Measurements from ENCODE around the gene LAMTOR2.

The LAMTOR2 gene

DNA sequence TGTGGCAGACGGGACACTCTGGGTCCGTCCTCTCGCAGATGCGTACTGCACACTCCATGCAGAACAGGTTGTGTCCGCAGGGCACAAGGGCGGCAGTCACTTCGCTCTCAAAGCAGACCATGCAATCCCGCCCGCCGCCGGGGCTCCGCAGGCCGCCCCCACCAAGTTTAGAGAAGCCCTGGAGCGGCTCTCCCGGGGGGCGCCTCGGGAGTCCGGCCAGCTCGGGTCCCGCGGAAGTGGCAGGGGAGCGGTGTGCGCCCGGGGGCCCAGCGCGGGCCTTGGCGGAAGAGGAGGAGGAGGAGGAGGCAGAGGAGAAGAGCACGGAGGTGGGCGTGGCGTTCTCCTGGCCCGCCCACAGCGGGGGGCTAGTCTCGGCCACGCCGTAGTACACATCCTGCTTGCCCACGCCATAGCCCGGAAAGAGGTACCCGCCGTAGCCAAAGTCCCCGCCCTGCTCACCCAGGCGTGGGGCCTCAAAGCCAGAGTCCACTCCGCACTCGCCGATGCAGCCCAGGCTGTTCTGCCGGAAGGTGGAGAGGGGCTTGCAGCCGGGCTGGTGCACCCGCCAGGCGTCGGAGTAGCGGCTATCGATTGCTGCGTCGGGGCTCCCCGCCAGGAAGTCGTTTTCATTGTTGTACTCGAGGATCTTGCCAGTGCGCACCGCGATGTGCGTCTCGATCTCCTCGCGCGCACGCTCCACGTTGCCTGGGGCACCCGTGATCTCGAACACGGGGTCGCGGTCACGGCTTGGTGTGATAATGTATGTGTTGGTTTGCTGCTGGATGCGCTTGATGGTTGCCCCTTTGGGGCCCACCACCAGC lies 22.2 kb downstream of the LAMTOR2 start:
- DNase-seq = no peak

DNA sequence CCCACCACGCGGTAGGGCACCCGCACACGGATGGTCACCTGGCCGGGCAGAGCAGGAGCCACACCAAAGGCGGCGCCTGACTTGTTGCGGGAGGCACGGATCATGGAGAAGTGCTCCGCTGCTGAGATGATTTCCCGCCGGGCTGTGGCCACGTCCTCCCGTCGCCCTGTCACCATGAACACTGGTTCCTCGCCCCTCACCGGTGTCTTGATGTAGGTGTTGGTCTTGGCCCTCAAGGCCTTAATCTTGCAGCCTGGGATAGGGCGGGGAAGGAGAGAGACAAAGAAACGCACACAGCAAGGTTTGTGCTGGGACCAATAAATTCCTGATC lies 22.8 kb downstream of the LAMTOR2 start:
- DNase-seq = no peak

DNA sequence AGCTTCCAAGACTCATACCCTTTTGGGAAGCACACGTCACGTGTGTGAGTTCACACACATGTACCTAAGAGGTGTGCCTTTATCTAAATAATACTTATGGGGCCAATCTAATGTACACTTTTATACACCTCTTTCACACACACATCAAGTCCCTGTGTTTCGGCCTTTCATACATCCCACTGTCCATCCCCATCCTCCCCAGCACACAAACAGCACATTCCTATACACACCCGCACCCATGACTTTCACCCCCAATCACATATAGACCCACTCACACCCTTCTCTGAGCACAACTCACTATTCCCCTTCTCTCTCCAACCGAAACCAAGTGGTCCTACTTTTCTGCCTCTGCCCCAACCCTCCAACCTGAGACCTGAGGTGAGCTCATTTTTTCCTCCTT lies 24.1 kb downstream of the LAMTOR2 start:
- DNase-seq = no peak

DNA sequence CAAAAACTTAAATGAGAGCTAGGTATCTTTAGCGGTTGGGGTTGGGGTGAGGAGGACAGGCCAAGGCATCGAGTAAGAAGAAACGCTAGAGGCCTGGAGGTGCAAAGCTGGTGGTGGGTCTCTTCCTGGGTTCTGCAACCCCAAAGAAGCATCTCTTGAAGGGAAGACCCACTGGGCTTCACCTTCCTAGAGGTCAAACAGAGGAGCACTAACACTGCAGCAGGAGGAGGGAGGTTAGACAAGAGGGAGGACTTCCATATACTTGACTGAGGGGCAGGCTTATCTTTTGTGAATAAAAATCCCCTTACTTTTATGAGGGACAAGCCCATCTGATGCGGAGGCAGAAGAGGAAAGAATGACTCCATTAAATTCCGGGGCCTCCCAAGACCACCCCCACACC lies 25.2 kb downstream of the LAMTOR2 start:
- no peak for DNase-seq

DNA sequence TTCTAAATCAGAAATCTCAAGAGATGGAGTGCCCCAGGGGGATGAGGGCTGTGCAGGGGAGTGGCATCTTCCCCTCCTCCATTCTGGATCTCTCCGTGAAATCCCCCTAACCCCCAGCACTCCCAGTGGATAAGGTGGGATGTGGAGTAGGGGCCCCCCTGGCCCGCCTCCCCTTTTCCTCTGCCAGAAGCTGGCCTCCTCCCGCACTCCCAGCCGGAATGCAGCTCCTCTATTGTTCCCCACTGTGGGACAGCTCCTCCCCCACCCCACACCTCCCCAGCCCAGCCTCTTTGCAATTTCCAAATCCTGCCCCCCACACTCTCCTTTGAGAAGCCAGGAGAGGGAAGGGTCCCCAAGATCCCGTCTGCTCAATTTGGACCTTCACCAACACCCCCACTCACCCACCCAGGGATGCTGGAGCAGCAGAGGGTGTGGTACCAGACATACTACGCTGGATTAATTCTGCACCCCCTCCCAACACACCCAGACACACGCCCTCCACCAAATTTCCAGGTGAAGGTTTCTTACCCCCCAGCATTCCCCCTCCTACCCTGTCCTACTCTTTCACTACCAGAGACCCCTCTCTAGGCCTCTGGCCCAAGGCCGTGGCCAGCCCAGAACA lies 25.8 kb downstream of the LAMTOR2 start:
- no peak for DNase-seq

DNA sequence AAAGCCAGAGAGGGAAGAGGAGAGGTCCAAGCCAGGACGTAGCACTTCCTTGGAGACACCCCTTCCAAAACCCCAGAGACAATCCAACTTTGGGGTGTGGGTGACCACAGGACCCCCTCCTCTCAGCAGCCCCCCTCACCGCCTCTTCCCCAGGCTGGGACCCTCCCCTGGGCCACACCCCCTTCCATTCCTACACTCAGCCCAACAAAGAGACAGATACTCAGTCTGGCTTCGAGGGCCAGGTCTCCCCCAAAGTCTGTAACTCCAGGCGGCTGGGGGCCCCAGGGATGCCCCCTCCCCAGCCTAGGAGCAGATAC lies 26.2 kb downstream of the LAMTOR2 start:
- DNase-seq = no peak

DNA sequence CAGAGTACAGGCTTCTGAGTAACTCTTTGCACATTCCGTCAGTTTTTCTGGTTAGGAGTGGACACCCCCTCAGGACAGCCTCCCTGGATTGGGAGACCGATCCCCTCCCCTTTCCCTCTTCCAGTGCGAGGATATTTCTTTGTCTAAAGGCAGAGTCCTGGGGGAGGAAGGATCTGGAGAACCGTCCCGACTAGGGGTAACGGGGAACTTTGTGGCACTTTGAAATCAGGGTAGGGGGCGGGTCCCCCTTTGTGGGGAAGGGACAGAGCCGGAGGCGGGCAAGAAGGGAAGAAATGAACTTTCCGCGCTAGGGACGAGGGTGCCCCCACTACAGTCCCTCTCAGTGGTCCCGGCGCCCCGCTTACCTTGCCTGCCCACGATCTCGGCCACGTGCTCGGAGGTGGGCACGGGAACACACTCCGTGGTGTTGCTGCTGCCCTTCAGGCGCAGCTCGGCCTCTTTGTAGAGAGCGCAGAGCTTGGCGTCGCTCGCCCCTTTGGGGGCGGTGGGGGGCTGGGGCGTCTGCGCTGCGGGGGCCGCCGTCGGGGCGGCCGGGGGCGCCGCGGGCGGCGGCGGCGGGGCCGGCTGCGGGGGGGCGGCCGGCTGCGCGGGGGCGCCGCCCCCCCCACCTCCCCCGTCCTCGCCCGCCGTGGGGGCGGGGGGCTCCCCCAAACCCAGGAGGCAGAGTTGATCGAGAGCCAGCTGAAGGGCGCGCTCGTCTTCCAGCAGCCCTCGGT lies 26.8 kb downstream of the LAMTOR2 start:
- no peak for DNase-seq

DNA sequence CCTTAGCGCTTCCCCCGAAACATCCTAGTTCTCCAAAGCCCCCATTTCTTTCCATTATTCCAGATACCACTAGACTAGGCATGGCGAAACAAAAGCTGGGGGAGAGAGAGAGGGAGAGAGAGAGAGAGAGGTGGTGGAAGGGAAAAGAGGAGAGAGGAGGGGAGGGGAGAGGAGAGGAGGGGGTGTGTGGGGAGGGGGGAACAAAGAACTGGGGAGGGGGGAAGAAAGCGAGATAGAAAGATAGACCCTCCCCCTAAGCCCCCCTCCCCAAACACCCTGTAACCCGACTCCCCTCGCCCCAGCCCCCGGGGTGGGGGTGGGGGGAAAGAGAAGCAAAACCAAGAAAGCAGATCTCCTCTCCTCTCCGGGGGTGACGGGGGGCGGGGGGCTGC lies 27.3 kb downstream of the LAMTOR2 start:
- no peak for DNase-seq

DNA sequence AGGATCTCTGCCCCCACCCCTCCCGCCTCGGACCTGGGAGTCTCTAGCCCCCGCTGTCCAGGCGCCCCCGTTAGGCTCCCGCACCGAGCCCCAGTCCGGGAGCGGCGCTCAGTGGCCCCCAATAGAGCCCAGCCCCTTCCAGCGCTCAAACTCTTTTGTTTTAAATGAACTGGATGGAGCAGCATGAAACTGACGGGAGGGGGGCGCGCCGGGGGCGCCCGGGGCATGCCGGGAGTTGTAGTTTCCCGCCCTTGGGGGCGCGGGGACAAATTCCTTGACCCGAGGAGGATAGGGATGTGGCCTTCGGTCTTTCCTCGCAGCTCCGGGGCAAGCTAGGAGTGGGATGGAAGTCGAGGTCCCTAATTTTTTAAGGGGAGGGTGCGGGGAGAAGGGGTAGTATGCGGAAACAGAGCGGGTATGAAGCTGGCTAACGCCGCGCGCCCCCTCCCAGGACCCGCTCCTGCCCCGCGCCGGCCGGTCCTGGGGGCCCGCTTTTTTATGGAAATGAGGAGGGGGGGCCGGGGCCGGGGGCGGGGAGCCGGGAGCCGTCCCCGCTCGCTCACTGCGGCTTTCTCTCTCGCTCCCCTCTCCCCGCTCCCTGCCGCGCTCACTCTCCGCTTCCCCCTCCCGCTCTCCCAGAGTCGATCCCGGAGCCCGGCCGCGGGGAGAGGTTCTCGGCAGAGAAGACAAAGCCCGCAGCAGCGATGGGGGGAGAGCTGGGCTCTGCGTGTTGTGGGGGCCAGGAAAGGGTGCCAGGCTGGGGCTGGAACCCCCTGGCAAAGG lies 27.9 kb downstream of the LAMTOR2 start, which contains the start of gene MEX3A:
TSS of gene MEX3A (minus strand) at position 157 of the 783 bp plus-strand sequence. CDS start 467 bp downstream, outside the sequence.
- peak; percentile 58 for DNase-seq

DNA sequence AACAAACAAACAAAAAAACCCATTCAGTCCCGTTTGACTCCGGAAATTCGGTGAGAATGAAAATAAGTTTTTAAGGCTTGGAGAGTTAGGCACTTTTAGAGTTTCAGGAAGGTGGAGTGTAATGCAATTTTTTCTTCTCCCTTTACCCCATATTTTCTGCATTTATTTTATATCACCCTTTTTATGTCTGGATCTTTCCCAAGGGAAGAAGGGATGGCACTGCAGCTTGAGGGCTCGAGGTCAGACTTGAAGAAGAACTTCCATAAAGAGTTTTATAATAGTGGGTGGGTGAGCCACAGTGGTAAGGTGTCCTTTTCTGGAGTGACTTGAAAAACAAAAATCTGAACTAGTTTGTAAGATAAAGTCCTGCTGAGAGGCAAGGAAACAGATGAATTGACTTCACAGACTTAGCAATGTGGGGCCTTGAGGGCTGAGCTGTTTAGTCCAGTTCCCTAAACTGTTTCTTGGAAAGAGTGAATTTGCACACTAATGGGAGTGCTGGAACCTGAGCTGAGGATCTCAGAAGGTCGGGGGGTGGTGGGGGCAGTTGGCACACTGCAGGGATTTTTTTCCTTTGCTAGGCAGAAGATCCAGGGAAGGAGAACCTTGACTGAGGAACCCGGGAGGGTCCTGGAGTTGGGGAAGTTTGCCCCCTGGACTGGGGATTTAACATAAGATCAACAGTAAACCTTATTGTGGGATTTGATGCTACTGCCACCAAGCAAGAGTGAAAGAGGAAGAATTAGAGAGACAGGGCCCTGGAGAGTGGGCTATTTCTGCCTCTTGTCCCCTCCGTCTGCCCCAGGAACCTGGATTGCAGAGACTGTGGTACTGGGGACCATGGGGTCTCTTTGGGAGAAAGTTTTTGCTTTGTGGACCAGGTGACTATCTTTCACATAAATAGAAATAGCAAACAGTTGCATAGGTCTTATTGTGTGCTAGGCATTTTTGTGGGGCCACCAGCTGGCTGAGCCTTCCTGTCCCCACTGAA lies 29.5 kb downstream of the LAMTOR2 start:
- no peak for DNase-seq

DNA sequence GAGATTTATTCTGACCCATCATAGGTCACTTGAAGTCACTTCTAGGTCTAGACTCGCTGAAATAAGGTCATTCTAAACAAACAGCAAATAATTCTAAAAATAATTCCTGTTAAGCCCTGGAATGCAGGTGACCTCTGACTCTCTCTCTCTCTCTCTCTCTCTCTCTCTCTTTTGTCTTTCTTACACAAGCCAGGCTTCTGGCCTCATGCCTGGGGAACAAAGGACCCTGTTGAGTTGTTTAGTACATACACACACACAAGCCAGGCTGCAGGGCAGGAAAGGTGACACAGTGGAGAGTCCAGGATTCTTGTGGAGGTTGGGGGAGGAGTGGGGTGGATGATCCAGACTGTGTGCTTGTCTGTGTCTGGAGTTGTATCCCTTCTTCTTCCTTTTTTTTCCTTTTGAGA lies 31.7 kb downstream of the LAMTOR2 start:
- no peak for DNase-seq

DNA sequence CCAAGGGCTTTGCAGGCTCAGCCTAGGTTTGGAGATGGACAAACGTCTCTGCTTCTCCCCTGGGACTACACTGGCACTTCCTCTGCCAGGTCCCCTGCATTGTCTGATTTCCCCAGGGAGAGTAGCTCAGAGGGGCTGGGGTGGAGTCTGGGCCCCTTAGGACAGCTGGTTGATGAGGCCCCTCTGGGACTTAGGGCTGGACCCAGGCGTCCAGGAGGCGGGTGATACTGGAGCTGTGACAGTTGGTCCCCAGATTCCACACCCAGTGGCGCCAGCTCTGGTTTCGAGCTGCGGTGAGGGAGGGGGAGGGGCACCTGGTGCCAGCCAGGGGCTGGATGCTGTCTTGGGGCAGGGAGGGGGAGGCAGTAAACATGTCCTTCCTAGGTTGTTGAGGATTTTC lies 35.1 kb downstream of the LAMTOR2 start:
- no peak for DNase-seq

DNA sequence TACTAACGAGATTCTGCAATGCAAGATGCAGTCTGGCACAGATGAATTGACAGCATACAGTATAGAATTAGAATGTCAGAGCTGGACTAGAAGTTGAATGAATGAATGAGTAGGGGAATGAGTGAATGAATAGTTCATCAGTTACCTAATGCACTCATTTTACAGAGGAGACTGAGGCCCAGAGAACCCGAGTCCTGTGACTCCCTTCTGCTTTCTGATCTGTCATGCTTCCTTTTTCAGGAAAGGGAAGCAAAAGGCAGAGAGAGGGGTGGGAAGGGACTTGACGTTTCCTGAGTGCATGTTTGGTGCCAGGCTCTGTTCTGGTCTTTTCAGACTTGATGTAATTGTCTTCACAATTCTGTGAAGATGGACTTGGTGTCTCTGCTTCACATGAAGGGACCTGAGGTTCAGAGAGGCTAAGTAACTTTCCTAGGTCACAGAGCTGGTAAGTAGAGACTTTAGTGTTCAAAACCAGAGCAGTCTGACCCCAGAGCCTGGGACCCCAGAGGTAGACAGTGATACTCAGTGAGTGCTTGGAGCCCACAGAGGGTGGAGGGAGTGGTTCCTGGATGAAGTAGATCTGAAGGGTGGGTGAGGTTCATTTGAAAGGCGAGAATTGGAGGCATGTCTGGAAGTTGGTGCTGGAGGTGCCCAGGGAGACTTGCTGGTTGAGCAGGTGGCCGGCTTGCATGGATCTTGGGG lies 35.7 kb downstream of the LAMTOR2 start:
- no peak for DNase-seq

DNA sequence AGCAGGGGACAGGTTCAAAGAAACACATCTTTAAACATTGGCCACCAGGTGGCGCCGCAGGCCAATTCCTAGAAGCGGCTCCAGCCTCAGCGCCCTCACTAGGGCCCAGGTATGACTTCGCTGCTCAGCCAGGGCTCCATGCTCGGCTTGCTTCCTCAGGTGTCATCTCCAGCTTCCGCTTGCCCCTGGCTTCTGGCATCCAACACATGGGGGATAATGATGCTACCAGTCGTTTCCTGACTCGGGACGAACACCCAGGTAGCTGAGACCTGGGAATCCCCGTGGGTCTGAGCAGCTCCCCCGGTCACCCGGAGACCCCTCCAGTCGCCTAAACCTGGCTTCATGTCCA lies 36.2 kb downstream of the LAMTOR2 start:
- DNase-seq = peak; percentile 91

DNA sequence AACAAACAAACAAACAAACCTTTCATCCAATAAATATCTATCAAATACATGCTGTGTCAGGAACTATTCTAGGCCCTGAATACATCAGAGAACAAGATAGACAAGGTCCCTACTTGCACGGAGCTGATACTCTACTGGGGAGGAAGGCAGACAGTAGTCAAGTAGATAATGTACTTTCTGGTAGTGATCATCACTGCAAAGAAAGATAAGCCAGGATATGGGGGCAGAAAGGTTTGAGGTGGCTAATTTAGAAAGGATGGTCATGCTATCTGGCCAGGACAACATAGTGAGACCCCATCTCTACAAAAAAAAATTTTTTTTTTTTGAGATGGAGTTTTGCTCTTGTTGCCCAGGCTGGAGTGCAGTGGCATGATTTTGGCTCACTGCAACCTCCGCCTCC lies 37.0 kb downstream of the LAMTOR2 start:
- no peak for DNase-seq

DNA sequence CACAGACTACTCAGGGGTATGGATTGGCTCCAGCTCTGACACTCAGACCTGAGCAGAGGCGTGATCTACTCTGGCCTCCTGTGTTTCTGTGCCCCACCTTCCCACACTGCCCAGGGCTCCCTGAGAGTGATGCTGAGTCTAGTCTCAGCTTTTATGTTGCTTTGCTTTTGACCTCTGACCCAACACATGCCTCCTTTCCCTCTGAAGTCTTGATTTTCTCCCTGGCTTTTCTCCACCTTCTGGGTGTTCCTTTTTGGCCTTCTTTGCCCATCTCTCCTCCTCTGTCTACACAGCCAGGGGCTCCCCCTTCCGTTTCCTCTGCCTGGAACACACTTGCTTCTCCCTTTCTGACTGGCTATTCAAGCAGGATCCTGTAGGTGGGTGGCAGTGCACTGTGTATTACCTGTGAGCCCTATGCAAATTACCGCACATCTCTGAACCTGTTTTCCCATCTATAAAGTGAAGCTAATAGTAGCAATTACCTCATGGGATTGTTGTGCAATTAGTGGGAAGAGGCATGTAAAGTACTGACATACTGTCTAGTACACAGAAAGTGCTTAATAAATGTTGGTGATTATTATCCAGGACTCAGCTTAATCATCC lies 41.4 kb downstream of the LAMTOR2 start:
- DNase-seq = no peak

DNA sequence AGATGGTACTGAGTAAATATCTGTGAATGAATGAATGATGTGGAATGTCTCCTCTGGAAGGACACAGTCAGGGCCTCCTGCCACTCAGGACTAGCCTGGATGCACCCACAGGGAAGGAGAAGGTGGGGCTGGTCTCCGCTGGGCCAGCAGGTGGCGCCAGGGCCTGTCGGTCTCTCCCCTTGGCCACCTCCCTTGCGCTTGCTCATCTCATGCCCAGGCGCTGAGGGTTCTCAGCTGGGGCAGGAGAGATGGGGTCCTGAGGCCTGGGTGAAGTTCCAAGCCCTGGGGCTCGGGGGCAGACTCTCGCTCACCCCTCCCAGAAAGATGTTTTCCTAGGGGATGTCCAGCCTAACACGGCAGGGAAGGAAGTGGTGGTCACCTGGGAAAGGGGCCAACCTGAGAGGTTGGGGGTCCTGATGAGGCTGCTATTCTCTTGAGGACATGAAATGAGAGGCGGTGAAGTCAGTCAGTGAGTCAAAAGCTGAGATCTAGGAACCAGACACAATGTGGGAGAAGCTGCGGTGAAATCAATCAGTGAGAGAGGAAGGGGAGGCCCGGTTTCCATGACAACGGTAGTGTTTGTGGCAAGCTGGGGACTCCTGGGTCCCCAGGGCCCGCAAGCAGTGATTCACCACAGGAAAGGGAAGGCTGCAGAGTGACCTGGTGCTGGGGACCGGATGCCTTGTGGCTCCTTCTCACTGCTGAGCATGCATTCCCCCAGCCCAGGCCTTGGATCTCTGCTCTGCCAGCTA lies 42.2 kb downstream of the LAMTOR2 start:
- DNase-seq = peak; percentile 94

DNA sequence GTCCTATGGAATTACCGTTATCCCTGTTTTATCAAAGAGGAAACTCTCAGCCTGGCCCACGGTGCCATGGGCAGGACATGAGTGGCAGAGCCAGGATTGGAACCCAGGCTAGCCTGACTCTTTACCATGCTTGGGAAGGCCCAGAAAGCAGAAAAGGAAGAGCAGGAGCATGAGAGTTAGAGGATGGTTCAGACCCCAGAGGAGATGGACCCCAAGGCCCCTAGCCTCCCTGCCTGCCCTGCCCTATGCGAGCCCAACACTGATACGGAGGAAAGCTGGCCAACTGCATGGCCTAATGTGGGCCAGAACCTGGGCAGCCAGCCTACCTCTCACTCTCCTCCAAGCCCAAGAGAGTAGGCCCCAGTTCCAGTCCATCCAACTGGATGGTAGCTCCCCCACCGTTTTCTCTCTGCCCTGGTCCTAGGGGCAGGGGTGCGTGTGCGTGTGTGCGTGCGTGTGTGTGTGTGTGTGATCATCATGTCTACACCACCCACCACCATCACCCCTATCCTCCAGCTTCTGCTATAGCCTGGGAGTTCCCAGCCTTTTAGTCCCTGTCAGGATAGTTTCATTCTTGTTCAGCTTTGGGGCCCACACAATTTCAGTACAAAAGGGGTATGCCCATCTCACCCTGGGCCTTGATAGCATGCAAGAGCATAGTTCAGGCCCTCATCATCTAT lies 43.1 kb downstream of the LAMTOR2 start:
- DNase-seq = peak; percentile 70

DNA sequence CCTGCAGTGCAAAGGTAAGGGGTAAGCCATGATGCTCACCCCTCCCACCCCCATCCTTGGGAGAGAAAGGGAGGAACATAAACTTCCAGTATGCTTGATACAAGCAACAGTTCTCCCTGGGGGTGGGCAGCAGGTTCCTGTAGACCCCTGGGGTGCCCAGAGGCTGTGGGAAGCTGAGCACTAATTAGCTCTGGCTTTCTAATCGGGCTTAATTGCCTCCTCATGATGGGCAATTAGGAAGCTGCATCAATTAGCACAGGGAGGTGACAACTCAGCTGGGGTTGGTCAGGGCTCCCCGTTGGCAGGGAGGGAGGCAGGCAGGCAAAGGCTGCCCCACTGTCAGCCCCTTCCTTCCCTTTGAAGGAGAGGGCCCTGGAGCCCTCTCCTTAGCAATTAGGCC lies 44.2 kb downstream of the LAMTOR2 start:
- no peak for DNase-seq

DNA sequence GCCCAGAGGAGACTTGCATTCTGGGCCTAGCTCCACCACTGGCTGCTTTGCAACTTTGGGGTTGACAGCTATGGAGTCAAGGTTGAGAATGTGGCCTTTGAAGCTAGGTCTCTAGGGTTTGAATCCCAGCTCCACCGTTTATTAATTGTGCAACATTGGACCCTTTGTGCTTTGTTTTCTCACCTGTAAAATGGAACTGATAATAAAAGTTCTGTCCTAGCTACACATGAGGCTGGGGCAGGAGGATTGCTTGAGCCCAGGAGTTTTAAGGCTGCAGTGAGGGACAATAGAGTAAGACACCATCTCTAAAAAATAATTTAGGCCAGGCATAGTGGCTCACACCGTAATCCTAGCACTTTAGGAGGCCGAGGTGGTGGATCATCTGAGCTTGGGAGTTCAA lies 44.7 kb downstream of the LAMTOR2 start:
- DNase-seq = no peak
